HG02678 (cell line): Measurements from ENCODE around the gene ARID5B.

Experiments used
- ATAC-seq: cut with Tn5 transposase; IDR thresholded peaks from one replicate; pipeline ENCODE4 v1.9.1; 2021; ENCODE audit warnings: mild to moderate bottlenecking, moderate library complexity; ENCODE audit not compliant: unreplicated experiment

The ARID5B gene

DNA sequence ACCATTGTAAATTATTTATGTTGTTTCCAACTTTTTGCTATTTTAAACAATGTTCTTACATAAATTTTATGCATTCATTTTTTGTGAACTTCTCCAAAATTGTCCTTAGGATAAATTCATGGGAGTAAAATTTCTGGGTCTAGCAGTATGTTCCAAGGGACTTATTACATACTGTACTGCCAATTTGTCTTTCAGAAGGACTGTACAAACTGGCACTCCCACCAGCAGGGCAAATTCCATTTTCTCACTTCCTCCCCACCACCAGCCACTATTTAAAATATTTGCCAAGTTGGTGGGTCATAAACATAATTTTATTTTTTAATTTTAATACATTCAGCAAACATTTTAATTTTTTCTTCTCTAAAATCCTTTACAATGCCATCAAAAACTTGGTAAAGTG, 13.7 kb upstream of the ARID5B start:
- ATAC-seq = no peak

DNA sequence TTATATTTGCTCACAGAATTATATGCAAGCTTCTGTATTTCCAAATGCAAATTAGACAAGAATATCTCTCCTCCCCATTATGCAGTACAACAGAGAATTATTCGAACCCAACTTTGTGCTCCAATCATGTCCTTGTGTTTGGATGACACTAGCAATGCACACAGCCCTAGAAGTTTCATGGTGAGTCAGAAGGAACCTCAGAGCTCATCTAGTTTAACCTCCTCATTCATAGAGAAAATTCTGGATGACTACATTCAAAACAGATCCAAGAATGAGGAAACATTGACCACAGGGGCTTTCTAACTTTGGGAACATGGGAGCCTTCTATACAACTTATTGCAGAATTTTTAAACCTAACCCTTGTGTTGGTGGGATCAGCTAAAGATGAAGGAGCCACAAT, 12.8 kb upstream of the ARID5B start:
- ATAC-seq = no peak

- ATAC-seq = no peak
These were observed 11.1 kb upstream of the ARID5B start for GRCh38 chr10:61890430-61890829.

DNA sequence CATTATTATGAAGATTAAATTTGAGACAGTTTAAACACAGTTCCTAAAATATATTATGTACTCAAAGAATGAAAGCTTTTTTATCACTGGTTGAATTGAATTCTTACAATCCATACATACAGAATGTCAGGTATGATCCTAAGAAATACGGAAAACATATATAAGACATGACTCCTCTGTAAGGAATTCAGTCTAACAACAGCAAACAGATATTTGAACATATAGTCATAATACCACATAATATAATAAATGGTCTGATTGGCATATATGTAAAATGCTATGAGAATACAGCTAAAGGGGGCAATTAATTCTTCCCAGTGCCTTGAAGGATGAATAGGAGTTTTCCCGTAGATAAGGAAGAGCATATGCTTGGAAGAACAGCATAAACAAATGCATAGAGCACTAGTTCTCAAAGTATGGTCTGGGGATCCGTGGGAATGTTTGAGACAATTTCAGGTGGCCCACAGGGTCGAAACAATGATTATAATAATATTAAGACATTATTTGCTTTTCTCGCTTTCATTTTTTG, 10.6 kb upstream of the ARID5B start:
- no peak for ATAC-seq

DNA sequence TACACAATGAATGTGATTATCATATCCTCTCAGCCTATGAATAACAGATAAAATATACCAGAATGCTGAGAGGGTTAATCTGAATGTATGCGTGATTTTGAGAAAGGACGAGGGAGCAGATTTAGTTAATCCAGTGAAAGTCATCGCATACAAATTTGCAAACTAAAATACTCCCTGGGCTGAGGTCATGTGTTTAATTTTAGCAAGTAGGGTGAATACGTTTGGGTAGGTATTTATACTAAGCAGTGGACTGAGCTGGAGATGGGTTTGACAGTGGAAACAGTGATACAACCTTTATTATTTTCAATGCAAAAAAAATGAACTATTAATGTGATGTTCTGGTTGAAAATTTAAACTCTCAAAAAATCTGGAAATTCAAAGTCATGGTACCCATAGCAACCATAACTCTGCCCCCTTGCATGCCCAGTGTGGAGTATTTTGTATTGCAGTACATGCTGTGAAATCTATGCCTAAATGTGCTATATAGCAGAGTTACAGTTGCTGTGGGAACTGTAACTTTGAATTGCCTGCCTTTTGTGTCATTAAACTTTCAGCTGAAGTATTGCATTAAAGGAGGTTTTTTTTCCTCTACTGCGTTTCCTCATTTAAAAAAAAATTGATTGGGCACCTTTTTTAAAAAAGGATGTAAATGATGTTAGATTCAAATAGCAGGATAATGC, 9.5 kb upstream of the ARID5B start:
- ATAC-seq = no peak

GRCh38 chr10:61892961-61893360, 8.5 kb upstream of the ARID5B start:
- no peak for ATAC-seq

DNA sequence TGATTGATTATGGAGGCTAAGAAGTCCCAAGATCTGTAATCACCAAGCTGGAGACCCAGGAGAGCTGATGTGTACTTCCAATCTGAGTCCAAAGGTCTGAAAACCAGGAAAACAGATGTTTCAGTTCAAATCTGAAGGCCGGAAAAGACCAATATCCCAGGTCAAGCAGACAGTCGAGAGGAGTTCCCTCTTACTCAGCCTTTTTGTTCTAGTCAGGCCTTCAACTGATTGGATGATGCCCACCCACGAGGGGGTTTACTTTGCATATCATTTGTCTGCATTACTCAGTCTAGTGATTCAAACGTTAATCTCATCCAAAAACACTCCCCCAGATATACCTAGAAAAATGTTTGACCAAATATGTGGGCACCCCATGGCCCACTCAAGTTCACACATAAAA, 7.4 kb upstream of the ARID5B start:
- no peak for ATAC-seq

- ATAC-seq = no peak
These were observed 5.5 kb upstream of the ARID5B start for GRCh38 chr10:61895898-61896600.

DNA sequence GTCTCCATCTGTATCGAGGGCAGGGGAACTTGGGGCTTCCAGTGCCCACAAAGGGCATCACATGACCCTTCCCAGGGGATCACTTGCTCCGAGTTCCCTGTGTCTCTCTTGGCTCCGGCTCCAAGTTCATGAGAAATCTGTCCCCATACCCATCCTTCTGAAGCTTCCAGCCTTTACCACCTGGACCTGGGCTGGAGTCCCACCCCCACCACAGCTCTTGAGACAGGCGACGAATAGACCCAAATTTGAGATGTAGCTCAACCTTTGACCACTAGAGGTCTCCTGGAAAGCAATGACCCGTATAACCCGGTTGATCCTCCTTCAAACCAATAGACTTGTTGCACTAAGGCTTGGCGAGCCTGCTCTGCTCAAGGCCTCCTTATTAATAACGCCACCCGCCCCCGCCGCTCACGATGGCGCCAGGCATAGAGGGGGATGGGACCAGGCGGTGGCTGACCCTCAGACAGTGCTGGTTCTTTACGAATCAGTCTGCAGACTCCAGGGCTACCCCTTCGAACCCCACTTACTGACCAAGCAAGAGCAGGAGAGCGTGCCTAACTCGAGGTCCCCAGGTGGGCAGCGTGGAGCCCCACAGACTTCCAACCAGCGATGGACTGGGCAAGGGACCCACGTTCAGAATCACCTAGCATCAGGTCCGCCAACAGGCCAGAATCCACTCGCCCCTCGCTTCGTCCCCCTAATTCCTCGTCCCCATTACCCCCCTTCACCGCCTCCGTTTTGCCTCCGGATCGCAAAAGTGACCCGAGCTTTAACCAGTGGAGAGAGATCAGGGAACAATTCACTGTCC, 4.4 kb upstream of the ARID5B start:
- ATAC-seq = peak; percentile 73

- ATAC-seq = no peak
These were observed 3.6 kb upstream of the ARID5B start for GRCh38 chr10:61897671-61898434.

DNA sequence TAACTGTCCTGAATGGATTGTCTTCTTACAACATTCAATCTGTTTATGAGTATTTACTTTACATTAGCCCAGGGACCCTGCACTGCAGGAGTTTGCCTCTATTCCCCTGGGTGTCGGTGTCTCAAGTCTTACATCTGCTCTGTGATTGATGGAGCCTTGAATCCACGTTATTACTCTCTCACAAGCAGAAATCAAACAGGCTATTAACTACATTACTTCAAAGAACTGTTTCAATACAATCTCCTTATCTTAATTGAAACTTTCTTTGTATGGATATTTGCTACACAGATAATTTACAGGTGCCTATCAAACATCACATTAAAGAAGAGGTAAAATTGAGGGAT, 3.1 kb upstream of the ARID5B start:
- no peak for ATAC-seq

- no peak for ATAC-seq
These were observed 2.4 kb upstream of the ARID5B start for GRCh38 chr10:61899069-61899531.

DNA sequence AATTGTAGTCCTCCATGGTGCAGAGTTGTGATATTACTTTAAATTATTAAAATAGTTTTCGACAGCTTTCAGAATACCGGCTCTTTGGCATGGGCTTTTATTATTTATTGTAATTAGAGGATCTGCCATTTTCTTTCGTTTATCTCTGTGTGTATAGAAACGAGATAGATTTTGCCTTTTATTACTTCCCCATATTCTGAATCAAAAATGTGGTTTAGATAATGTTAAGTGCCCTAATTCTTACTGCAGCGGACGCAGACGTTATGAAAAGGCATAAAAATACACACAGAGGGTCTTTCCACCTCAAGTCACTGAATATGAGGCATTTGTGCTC, 1.9 kb upstream of the ARID5B start:
- ATAC-seq = no peak

DNA sequence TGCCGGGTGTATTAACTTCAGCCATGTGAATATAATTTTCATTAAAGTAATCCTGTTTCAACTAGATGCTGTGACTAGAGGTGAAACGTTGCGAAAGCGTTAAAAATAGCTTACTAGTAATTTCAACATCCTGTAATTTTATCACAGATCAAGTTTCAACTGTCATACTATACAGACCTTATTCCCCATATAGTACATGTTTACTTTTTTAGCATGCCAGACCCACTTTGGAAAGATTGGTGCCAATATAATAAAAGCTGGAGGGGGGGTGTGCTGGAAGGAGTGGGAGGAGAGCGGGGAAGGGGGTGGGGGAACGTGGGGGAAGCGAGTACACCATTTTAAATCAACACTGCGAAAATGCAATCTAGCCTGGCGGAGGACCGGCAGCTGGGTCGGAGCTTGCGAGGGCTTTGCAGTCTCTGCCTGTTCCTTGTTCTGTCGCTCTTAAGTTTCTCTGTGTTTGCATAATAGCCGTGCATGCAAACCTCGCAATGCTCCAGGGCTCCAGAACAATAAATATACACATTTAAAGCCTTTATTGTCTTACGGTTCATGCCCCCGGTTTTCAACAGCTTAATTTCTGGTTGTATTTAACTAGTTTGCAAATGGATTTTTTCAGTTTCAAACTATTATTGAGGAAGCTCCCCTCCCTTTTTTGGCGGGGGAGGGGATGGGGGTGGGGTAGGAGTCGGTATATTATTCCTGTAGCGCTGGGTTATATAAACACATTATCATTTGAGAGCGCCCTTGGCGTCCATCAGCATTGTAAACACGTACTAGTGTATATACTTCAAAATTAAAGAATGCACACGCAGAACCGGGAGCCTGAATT, 1.3 kb upstream of the ARID5B start:
- ATAC-seq = peak; percentile 44

DNA sequence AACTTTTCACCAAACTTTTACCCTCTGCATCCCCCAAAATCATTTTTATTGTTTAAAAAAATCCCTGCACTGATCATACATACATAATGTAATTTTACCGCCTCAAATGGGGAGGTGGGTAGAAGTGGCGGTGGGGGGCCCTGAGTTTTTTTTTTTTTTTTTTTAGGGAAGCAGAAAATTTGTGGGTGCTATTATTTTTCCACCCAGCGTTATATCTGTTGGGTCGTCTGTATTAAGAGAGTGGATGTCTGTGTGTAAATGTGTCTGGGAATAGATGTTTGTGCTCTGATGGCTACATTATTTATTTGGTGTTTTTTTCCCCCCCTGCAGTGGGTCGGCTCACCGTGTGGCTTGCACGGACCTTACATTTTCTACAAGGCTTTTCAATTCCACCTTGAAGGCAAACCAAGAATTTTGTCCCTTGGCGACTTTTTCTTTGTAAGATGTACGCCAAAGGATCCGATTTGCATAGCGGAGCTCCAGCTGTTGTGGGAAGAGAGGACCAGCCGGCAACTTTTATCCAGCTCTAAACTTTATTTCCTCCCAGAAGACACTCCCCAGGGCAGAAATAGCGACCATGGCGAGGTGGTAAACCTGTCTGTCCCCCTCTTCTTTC, 438 bp downstream of the ARID5B start:
- no peak for ATAC-seq

GRCh38 chr10:61902445-61903220, 1.1 kb downstream of the ARID5B start:
- ATAC-seq = peak; percentile 11

- ATAC-seq = peak; percentile 55
These were observed 1.9 kb downstream of the ARID5B start for GRCh38 chr10:61903221-61903927.

DNA sequence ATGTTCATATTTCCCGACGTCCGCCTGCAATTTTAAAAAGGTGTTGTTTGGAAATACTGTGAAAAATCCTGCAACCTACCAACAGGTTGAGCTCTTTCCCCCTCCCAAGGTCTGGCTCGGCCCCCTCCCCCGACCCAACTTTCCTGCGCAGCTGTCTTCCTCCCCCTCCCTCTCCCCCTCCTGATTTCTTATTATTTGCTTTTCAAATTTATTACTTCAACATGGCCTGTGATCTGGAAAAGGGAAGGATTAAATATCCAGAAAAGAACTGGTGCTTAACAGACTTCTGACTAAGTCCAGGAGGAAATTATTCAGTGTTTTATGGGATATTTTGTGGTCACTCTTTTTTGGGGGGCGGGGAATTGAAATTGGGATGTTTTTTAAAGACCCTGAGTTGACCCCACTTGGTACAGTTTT, 2.4 kb downstream of the ARID5B start:
- ATAC-seq = no peak
